Effector memory CD8-positive, alpha-beta T cell (primary cell): ENCODE data around the gene GGTA1.
"Not testable (repeated sequence)": the region's sequence is repeated elsewhere in the genome, so short reads cannot be mapped to it uniquely, and the experiment has no call there.

Source experiments
- ATAC-seq: fragments of 150-1000 bp; cut with Tn5 transposase; replicated peaks from 2 replicates; pipeline ENCODE4 v1.10.0; 2021; ENCODE audit warnings: mild to moderate bottlenecking, moderate library complexity
- DNase-seq, 3 experiments: peaks; one replicate each; pipeline ENCODE4 v3.0.0; 2021
- H3K27ac Mint-ChIP-seq, 2 donors: one replicate each; pipeline ENCODE4 v1.8.0; 2022; ENCODE audit warnings: mild to moderate bottlenecking in 2 of 2, mixed read lengths in 2 of 2, moderate library complexity in 2 of 2
- H3K27me3 Mint-ChIP-seq, 2 donors: one replicate each; pipeline ENCODE4 v1.8.0; 2022; ENCODE audit warnings: mixed read lengths in 2 of 2
- H3K36me3 Mint-ChIP-seq: one replicate; pipeline ENCODE4 v1.8.0; 2022; ENCODE audit warnings: mild to moderate bottlenecking, moderate library complexity, mixed read lengths; ENCODE audit not compliant: insufficient read depth
- H3K4me1 Mint-ChIP-seq, 2 donors: one replicate each; pipeline ENCODE4 v1.8.0; 2022; ENCODE audit warnings: low read depth in 2 of 2, mixed read lengths in 2 of 2
- H3K4me3 Mint-ChIP-seq, 2 donors: one replicate each; pipeline ENCODE4 v1.8.0; 2022; ENCODE audit warnings: mild to moderate bottlenecking in 2 of 2, mixed read lengths in 2 of 2, moderate library complexity in 2 of 2
- H3K9me3 Mint-ChIP-seq, 2 donors: one replicate each; pipeline ENCODE4 v1.8.0; 2022; ENCODE audit warnings: mixed read lengths in 2 of 2

Gene GGTA1

DNA sequence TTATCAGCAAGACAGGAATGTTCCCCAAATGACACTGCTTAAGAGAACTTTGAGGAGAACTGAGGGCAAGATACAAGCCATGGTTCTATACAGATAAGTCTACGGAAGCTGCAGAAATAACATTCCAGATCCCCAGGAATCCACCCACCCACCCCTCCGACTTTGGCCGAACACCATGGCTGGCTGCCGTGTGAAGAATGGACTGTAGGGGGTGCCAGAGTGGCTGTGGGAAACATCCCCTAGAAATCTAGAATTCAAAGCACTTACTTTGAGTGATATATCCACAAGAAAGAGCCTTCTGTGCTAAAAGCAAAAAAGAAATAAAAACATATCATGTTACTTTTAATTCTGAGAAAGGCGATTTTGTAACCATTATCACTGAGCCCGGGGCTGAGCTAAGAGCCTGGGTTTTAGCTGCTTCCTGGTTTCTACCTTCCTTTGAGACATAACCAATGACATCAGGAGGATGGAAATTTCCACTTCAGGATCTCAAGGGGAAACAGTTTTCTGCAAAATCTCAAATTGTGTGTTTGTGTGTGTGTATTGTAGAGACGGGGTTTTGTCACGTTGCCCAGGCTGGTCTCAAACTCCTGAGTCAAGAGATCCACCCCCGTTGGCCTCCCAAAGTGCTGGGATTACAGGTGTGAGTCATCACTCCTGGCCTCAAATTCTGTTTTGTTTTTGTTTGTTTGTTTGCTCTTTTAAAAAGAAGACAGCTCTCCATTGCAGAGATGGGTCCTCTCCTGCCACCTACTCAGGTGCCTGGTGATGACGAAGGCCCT is 36.4 kb downstream of the GGTA1 start:
- H3K4me3 Mint-ChIP-seq, result no peak overlapping the region
- ATAC-seq, result no peak
- H3K9me3 Mint-ChIP-seq, result no peaks in the 10 kb centered on the region
- H3K27me3 Mint-ChIP-seq, result peaks cover 40 to 46% of the 10 kb centered on the region in 2 donors
- no peak overlapping the region for H3K27ac Mint-ChIP-seq
- no peaks in the 10 kb centered on the region for H3K4me1 Mint-ChIP-seq
- no peaks in the 10 kb centered on the region for H3K36me3 Mint-ChIP-seq
- DNase-seq, result no peak

DNA sequence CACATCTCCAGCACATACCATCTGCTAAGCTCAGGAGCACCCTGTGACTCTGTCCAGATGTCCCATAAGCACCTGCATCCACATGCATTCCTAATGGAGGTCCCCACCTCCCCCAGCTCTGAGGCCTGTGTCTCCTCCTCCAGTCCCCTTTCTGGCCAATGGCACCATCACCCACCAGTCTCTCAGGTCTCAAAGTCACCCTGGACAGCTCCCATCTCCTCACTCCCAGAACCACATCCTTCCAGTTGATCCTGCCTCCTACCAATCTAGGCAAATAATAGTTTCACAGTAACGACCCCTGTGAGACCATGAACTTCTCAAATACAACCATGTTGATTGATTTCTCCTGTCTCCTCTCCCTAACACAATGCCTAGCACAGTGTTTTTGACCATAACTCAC is 40.1 kb downstream of the GGTA1 start:
- H3K27me3 Mint-ChIP-seq, result peaks cover 36 to 52% of the 10 kb centered on the region in 2 donors

GRCh38 chr9:121458449-121458848 is 41.2 kb downstream of the GGTA1 start:
- not testable (repeated sequence) for ATAC-seq, H3K27ac Mint-ChIP-seq, DNase-seq, H3K4me1 Mint-ChIP-seq, H3K36me3 Mint-ChIP-seq, H3K9me3 Mint-ChIP-seq, H3K4me3 Mint-ChIP-seq
- peaks cover 41 to 53% of the 10 kb centered on the region in 2 donors for H3K27me3 Mint-ChIP-seq

More for the DNA sequence above, 40.1 kb downstream of the GGTA1 start:
- Mint-ChIP-seq H3K4me3 (no peak overlapping the region), H3K36me3 (no peaks in the 10 kb centered on the region), H3K4me1 (peaks cover 2 to 5% of the 10 kb centered on the region in 2 donors), H3K27ac (no peak overlapping the region), H3K9me3 (no peaks in the 10 kb centered on the region)
- ATAC-seq, result no peak
- no peak for DNase-seq

- Mint-ChIP-seq H3K9me3 (no peaks in the 10 kb centered on the region), H3K27ac (peak overlapping the region in 1 of 2 donors; percentile 64), H3K4me3 (no peak overlapping the region), H3K27me3 (peaks cover 30 to 69% of the 10 kb centered on the region in 2 donors), H3K36me3 (no peaks in the 10 kb centered on the region), H3K4me1 (peaks cover 2 to 5% of the 10 kb centered on the region in 2 donors)
- DNase-seq (peak in 1 of 3 experiments; percentile 12), ATAC-seq (peak; percentile 46)
These were observed 44.0 kb downstream of the GGTA1 start for GRCh38 chr9:121455527-121456239.

DNA sequence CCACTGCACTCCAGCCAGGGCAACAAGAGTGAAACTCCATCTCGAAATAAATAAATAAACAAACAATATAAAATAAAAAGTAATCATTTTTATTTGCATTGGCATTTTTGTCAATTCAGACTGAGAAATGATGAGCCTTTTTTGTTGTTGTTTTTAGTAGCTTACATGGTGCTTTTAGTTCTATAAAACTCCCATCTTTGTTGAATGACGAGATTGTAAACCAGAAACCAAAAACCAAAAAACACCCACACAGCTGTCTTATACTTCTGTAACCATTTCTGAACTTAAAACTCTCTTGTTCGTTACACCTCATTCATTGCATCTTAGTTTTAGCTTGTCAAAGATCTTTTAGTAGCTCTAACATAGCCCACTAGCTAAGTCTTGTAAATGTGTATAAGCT is 44.7 kb downstream of the GGTA1 start:
- peaks cover 26 to 69% of the 10 kb centered on the region in 2 donors for H3K27me3 Mint-ChIP-seq
- H3K27ac Mint-ChIP-seq, result peak overlapping the region in 1 of 2 donors; percentile 64
- H3K9me3 Mint-ChIP-seq, result no peaks in the 10 kb centered on the region
- peaks cover 2 to 5% of the 10 kb centered on the region in 2 donors for H3K4me1 Mint-ChIP-seq
- DNase-seq (no peak), ATAC-seq (no peak)
- H3K4me3 Mint-ChIP-seq, result no peak overlapping the region
- H3K36me3 Mint-ChIP-seq, result no peaks in the 10 kb centered on the region

- H3K4me1 Mint-ChIP-seq, result peaks cover 2 to 5% of the 10 kb centered on the region in 2 donors
- DNase-seq, result no peak
- ATAC-seq, result no peak
- H3K4me3 Mint-ChIP-seq, result no peak overlapping the region
- no peak overlapping the region for H3K27ac Mint-ChIP-seq
- no peaks in the 10 kb centered on the region for H3K36me3 Mint-ChIP-seq
- peaks cover 21 to 62% of the 10 kb centered on the region in 2 donors for H3K27me3 Mint-ChIP-seq
- no peaks in the 10 kb centered on the region for H3K9me3 Mint-ChIP-seq
These were observed 46.3 kb downstream of the GGTA1 start for GRCh38 chr9:121453232-121453892.

- Mint-ChIP-seq H3K4me1 (peaks cover 4 to 5% of the 10 kb centered on the region in 2 donors), H3K4me3 (no peak overlapping the region), H3K27ac (no peak overlapping the region), H3K27me3 (peaks cover 28 to 62% of the 10 kb centered on the region in 2 donors), H3K9me3 (no peaks in the 10 kb centered on the region), H3K36me3 (no peaks in the 10 kb centered on the region)
- ATAC-seq (no peak), DNase-seq (no peak)
These were observed 47.6 kb downstream of the GGTA1 start for GRCh38 chr9:121452085-121452484.

GRCh38 chr9:121451586-121451985 is 48.1 kb downstream of the GGTA1 start:
- Mint-ChIP-seq H3K4me1 (peaks cover 4 to 5% of the 10 kb centered on the region in 2 donors), H3K36me3 (no peaks in the 10 kb centered on the region), H3K4me3 (no peak overlapping the region), H3K27me3 (peaks cover 23 to 60% of the 10 kb centered on the region in 2 donors), H3K27ac (peak overlapping the region in 1 of 2 donors; percentile 64), H3K9me3 (no peaks in the 10 kb centered on the region)
- no peak for DNase-seq
- no peak for ATAC-seq

- H3K36me3 Mint-ChIP-seq, result no peaks in the 10 kb centered on the region
- ATAC-seq, result no peak
- no peak for DNase-seq
- peaks cover 2% of the 10 kb centered on the region in 2 donors for H3K4me1 Mint-ChIP-seq
- no peaks in the 10 kb centered on the region for H3K9me3 Mint-ChIP-seq
- no peak overlapping the region for H3K27ac Mint-ChIP-seq
- H3K4me3 Mint-ChIP-seq, result no peak overlapping the region
- peaks cover 29 to 58% of the 10 kb centered on the region in 2 donors for H3K27me3 Mint-ChIP-seq
These were observed 49.4 kb downstream of the GGTA1 start for GRCh38 chr9:121450241-121450640.

DNA sequence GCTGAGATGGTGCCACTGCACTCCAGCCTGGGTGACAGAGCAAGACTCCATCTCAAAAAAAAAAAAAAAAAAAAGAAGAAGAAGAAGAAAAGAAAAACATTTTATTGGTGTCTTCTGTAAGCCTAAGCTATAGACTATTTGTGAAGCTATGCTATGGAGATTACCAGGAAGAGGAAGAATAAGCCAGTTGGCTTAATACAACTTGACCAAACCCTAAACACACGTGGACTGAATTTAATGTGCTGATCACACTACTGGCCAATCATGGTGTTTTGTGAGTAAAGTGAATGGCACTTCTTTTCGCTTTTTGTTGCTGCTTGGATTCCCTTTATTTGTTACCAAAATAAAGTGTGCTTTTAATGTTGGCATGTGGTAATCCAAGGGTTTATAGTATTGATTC is 49.9 kb downstream of the GGTA1 start:
- Mint-ChIP-seq H3K4me3 (no peak overlapping the region), H3K9me3 (no peaks in the 10 kb centered on the region), H3K4me1 (peaks cover 0 to 2% of the 10 kb centered on the region in 2 donors), H3K27me3 (peaks cover 29 to 58% of the 10 kb centered on the region in 2 donors), H3K36me3 (no peaks in the 10 kb centered on the region), H3K27ac (no peak overlapping the region)
- DNase-seq, result no peak
- ATAC-seq, result no peak

- no peak overlapping the region for H3K4me3 Mint-ChIP-seq
- no peaks in the 10 kb centered on the region for H3K36me3 Mint-ChIP-seq
- peaks cover 0 to 2% of the 10 kb centered on the region in 2 donors for H3K4me1 Mint-ChIP-seq
- H3K27me3 Mint-ChIP-seq, result peaks cover 23 to 65% of the 10 kb centered on the region in 2 donors
- ATAC-seq (no peak), DNase-seq (no peak)
- H3K27ac Mint-ChIP-seq, result no peak overlapping the region
- H3K9me3 Mint-ChIP-seq, result no peaks in the 10 kb centered on the region
These were observed 52.3 kb downstream of the GGTA1 start for GRCh38 chr9:121447321-121447834.

DNA sequence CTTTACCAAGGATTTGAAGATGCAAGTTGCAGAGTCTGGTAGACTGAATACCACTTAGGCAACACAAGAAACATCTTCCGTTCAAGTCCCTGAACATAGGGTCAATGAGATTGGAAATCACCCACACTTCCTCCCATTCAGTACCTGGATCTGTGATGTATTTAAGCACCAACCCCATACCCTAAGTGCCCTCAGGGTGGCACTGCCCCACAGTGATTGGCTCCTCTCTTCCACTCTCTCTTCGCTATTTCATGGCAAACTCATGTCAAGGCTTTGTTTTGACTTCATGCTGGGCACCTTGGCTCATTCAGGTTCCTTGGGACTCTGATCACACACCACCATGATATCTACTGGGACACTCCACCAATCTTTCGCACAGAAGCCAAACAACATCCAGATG is 53.7 kb downstream of the GGTA1 start:
- Mint-ChIP-seq H3K36me3 (no peaks in the 10 kb centered on the region), H3K27me3 (peaks cover 27 to 70% of the 10 kb centered on the region in 2 donors), H3K27ac (no peak overlapping the region), H3K4me1 (peaks cover 0 to 2% of the 10 kb centered on the region in 2 donors), H3K9me3 (no peaks in the 10 kb centered on the region), H3K4me3 (no peak overlapping the region)
- DNase-seq, result no peak
- ATAC-seq, result no peak

DNA sequence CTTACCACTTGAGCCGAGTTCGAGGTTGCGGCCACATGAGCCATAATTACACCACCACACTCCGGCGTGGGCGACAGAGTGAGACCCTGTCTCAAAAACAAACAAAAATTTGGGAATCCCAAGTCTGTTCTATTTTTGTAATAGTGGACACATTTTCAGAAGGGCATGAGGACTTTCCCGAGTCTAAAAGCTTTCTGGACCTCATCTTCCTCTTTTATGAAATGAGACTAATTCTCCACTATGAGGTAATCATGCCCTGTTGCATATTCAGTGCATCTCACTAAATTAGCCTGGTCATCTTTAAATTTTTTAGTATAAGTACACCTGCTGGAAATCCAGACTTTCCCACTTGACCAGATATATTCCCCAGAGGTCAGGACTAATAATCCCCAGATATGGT is 55.7 kb downstream of the GGTA1 start:
- ATAC-seq (no peak), DNase-seq (no peak)
- Mint-ChIP-seq H3K4me1 (peaks cover 0 to 2% of the 10 kb centered on the region in 2 donors), H3K27ac (no peak overlapping the region), H3K9me3 (no peaks in the 10 kb centered on the region), H3K27me3 (peaks cover 33 to 71% of the 10 kb centered on the region in 2 donors), H3K4me3 (no peak overlapping the region), H3K36me3 (no peaks in the 10 kb centered on the region)
